H1 (cell line): ENCODE results near the gene ZNF407. TPM values are rescaled to one million over a fixed set of nuclear protein-coding genes. Genes with fewer than 3 reads are reported as not detected.

ENCODE experiments used
- CTCF ChIA-PET: fragments of 300-600 bp; sonication (Branson Sonifier 250); formaldehyde crosslinking; loops from one replicate; lab custom pipeline; 2021; ENCODE audit not compliant: partially characterized antibody; lab: Charles Lee
- POLR2A ChIA-PET: fragments of 300-600 bp; sonication (Branson Sonifier 250); formaldehyde crosslinking; loops from one replicate; lab custom pipeline; 2021; ENCODE audit warnings: inconsistent platforms; ENCODE audit not compliant: partially characterized antibody; lab: Charles Lee
- DNase-seq, 2 experiments: peaks; one replicate each; pipeline versions ENCODE4 v3.0.0 to v3.0.0-alpha.2; 2010 to 2022; ENCODE audit warnings: low spot score in 2 of 2, low read depth in 1 of 2, mixed read lengths in 1 of 2
- FAIRE-seq: peaks from 2 replicates; lab custom pipeline; 2011; peaks lifted over from hg19 to GRCh38; lab: Jason Lieb, UNC
- H2AFZ ChIP-seq: 2 replicates; pipeline ENCODE4 v1.8.1; 2012; ENCODE audit warnings: low read length, inconsistent platforms
- H2AK5ac ChIP-seq: 2 replicates; pipeline ENCODE4 v1.6.1; 2013; ENCODE audit warnings: low read depth, low read length
- H2BK120ac ChIP-seq: replicated peaks from 2 replicates; pipeline ENCODE3; 2013; ENCODE audit warnings: low read depth, low read length, inconsistent platforms
- H2BK12ac ChIP-seq: 2 replicates; pipeline ENCODE4 v1.6.1; 2013; ENCODE audit warnings: low read depth, low read length
- H2BK15ac ChIP-seq: 2 replicates; pipeline ENCODE4 v1.6.1; 2013; ENCODE audit warnings: low read length
- H2BK20ac ChIP-seq: 2 replicates; pipeline ENCODE4 v1.6.1; 2013; ENCODE audit warnings: low read length
- H2BK5ac ChIP-seq: 2 replicates; pipeline ENCODE4 v1.6.1; 2013; ENCODE audit warnings: low read depth, low read length
- H3K14ac ChIP-seq: 2 replicates; pipeline ENCODE4 v1.6.1; 2013; ENCODE audit warnings: inconsistent platforms; ENCODE audit not compliant: insufficient read length
- H3K18ac ChIP-seq: 2 replicates; pipeline ENCODE4 v1.6.1; 2013; ENCODE audit warnings: low read length; ENCODE audit errors: extremely low read depth
- H3K23ac ChIP-seq: 2 replicates; pipeline ENCODE4 v1.6.1; 2013; ENCODE audit warnings: inconsistent platforms; ENCODE audit not compliant: insufficient read length
- H3K23me2 ChIP-seq: 2 replicates; pipeline ENCODE4 v1.6.1; 2013; ENCODE audit warnings: low read depth, low read length
- H3K27ac ChIP-seq: 2 replicates; pipeline ENCODE4 v1.6.1; 2011; ENCODE audit warnings: low read depth, low read length, inconsistent platforms
- H3K27me3 ChIP-seq, 4 experiments: replicated peaks in 1 of 4; 1 replicate in 1 of 4; 2 replicates in 3 of 4; pipeline versions ENCODE4 v1.6.1 to v1.8.1; 2011 to 2013; ENCODE audit warnings: low read length in 3 of 4, mild to moderate bottlenecking in 3 of 4, inconsistent platforms in 2 of 4, mixed read lengths in 2 of 4, moderate library complexity in 1 of 4; ENCODE audit not compliant: control insufficient read depth in 3 of 4, insufficient read depth in 3 of 4; ENCODE audit errors: extremely low read depth in 1 of 4
- H3K36me3 ChIP-seq, 4 experiments: 2 replicates each; pipeline versions ENCODE4 v1.6.1 to v1.8.1; 2011 to 2013; ENCODE audit warnings: mild to moderate bottlenecking in 4 of 4, low read length in 3 of 4, moderate library complexity in 2 of 4, control low read depth in 1 of 4, inconsistent platforms in 1 of 4; ENCODE audit not compliant: insufficient read depth in 4 of 4, control insufficient read depth in 2 of 4
- H3K4ac ChIP-seq: replicated peaks from 2 replicates; pipeline ENCODE3; 2013; ENCODE audit warnings: low read length, low read depth, mixed read lengths, inconsistent platforms; ENCODE audit not compliant: insufficient read length
- H3K4me1 ChIP-seq, 4 experiments: replicated peaks in 1 of 4; 1 replicate in 1 of 4; 2 replicates in 3 of 4; pipeline versions ENCODE4 v1.6.1 to v1.8.1; 2011 to 2013; ENCODE audit warnings: low read length in 3 of 4, inconsistent platforms in 2 of 4, mixed read lengths in 1 of 4; ENCODE audit not compliant: insufficient read depth in 4 of 4, control insufficient read depth in 3 of 4
- H3K4me2 ChIP-seq, 2 experiments: 2 replicates each; pipeline versions ENCODE4 v1.6.1 to v1.8.1; 2011 to 2013; ENCODE audit warnings: low read depth in 2 of 2, low read length in 2 of 2, control low read depth in 1 of 2, inconsistent platforms in 1 of 2, mild to moderate bottlenecking in 1 of 2; ENCODE audit not compliant: insufficient read depth in 1 of 2
- H3K4me3 ChIP-seq, 4 experiments: fragments of 200-600, 300-600 bp in 1 of 4; sonication (generic), shearing (Covaris generic), sonication (Bioruptor Twin) in 1 of 4; 2 replicates each; pipeline versions ENCODE4 v1.5.1 to v1.8.1; 2011 to 2016; ENCODE audit warnings: low read length in 4 of 4, low read depth in 3 of 4, control low read depth in 2 of 4, inconsistent platforms in 2 of 4, mild to moderate bottlenecking in 2 of 4, mixed read lengths in 1 of 4, moderate library complexity in 1 of 4; ENCODE audit not compliant: insufficient read depth in 2 of 4; ENCODE audit errors: extremely low read depth in 1 of 4
- H3K56ac ChIP-seq: replicated peaks from 2 replicates; pipeline ENCODE3; 2013; ENCODE audit warnings: low read depth, mild to moderate bottlenecking, mixed read lengths, low read length, inconsistent platforms; ENCODE audit not compliant: insufficient read length
- H3K79me1 ChIP-seq: 2 replicates; pipeline ENCODE4 v1.6.1; 2013; ENCODE audit warnings: low read depth, low read length, control low read depth
- H3K79me2 ChIP-seq, 2 experiments: 2 replicates each; pipeline versions ENCODE4 v1.6.1 to v1.8.1; 2012 to 2013; ENCODE audit warnings: low read length in 2 of 2, mild to moderate bottlenecking in 2 of 2, inconsistent platforms in 1 of 2; ENCODE audit not compliant: insufficient read depth in 2 of 2, control insufficient read depth in 1 of 2
- H3K9ac ChIP-seq, 4 experiments: replicated peaks in 1 of 4; 1 replicate in 1 of 4; 2 replicates in 3 of 4; pipeline versions ENCODE4 v1.6.1 to v1.8.1; 2011 to 2013; ENCODE audit warnings: low read depth in 3 of 4, low read length in 3 of 4, control low read depth in 2 of 4, mild to moderate bottlenecking in 2 of 4, moderate library complexity in 2 of 4, inconsistent platforms in 1 of 4; ENCODE audit errors: extremely low read depth in 1 of 4
- H3K9me3 ChIP-seq, 2 experiments: 2 replicates each; pipeline versions ENCODE4 v1.6.1 to v1.8.1; 2012 to 2013; ENCODE audit warnings: mild to moderate bottlenecking in 2 of 2, moderate library complexity in 2 of 2, control low read depth in 1 of 2, inconsistent platforms in 1 of 2, low read depth in 1 of 2, low read length in 1 of 2, mixed read lengths in 1 of 2; ENCODE audit not compliant: insufficient read depth in 2 of 2
- H4K20me1 ChIP-seq, 2 experiments: replicated peaks in 1 of 2; 2 replicates each; pipeline versions ENCODE3 to v1.8.1; 2011 to 2013; ENCODE audit warnings: inconsistent platforms in 2 of 2, low read length in 2 of 2, mild to moderate bottlenecking in 1 of 2; ENCODE audit not compliant: insufficient read depth in 2 of 2, control insufficient read depth in 1 of 2
- H4K5ac ChIP-seq: 2 replicates; pipeline ENCODE4 v1.6.1; 2013; ENCODE audit warnings: low read length, low read depth, mixed read lengths, inconsistent platforms; ENCODE audit not compliant: insufficient read length
- H4K8ac ChIP-seq: 2 replicates; pipeline ENCODE4 v1.8.0; 2013; ENCODE audit warnings: mild to moderate bottlenecking, moderate library complexity, low read length, inconsistent platforms; ENCODE audit not compliant: insufficient read depth; ENCODE audit errors: extremely low read depth
- H4K91ac ChIP-seq: replicated peaks from 2 replicates; pipeline ENCODE3; 2013; ENCODE audit warnings: low read length, mixed read lengths, inconsistent platforms; ENCODE audit not compliant: insufficient read length
- CBX8 ChIP-seq: fragments of 300-800, 300-1000 bp; sonication (generic); IDR thresholded peaks from 2 replicates; pipeline ENCODE4 v1.7.1; 2016; ENCODE audit warnings: low read depth, low read length, borderline replicate concordance
- CHD1 ChIP-seq: IDR thresholded peaks from 2 replicates; pipeline ENCODE4 v1.6.1; 2012; ENCODE audit warnings: low read depth, low read length, improper control_type of control experiment
- KDM1A ChIP-seq: fragments of 200-600, 300-600 bp; sonication (generic); IDR thresholded peaks from 2 replicates; pipeline ENCODE4 v1.7.1; 2016; ENCODE audit warnings: mild to moderate bottlenecking, low read length, borderline replicate concordance
- RNF2 ChIP-seq: fragments of 200-900, 300-1000 bp; sonication (generic); IDR thresholded peaks from 2 replicates; pipeline ENCODE4 v1.7.1; 2016; ENCODE audit warnings: borderline replicate concordance, low read depth, mild to moderate bottlenecking, antibody characterized with exemption, low read length; ENCODE audit not compliant: poor library complexity, severe bottlenecking; ENCODE audit errors: missing control alignments
- SAP30 ChIP-seq: fragments of 300-600 bp; sonication (generic); IDR thresholded peaks from 2 replicates; pipeline ENCODE4 v1.7.1; 2012; ENCODE audit warnings: low read length, moderate library complexity, mild to moderate bottlenecking, inconsistent platforms; ENCODE audit not compliant: insufficient read depth, insufficient replicate concordance
- WGBS, 2 experiments: shearing (Covaris generic) in 1 of 2; methylation state at CpG; one replicate each; pipeline versions ENCODE4 v1.1.6 to v1.1.7; 2013 to 2015; ENCODE audit warnings: low lambda C conversion rate in 2 of 2, mixed read lengths in 2 of 2, inconsistent platforms in 1 of 2, low coverage in 1 of 2, missing lambda C conversion rate in 1 of 2; ENCODE audit not compliant: insufficient replicate concordance in 2 of 2, insufficient coverage in 1 of 2, insufficient read length in 1 of 2; ENCODE audit errors: extremely low coverage in 1 of 2, missing lambda C conversion rate in 1 of 2; 5-methylcytosine and 5-hydroxymethylcytosine counted together
- polyA plus RNA-seq, 7 experiments: library from polyadenylated mRNA; depleted of rRNA in 3 of 7; stranded (reverse) in 5 of 7; unstranded in 2 of 7; fragments of >200 nt in 5 of 7; fragments of 200-250 nt in 2 of 7; gene quantifications; 1 replicate in 5 of 7; 2 replicates in 1 of 7; 4 replicates in 1 of 7; pipeline versions ENCODE4 v1.2.1 to v1.2.3, GENCODE V29; 2011 to 2013; ENCODE audit warnings: missing spikeins in 2 of 7, mixed read lengths in 2 of 7
- total RNA-seq: library from RNA; stranded (reverse); fragmentation: NEBNext Ultra II Directional; extraction: Animal tissue kit (Norgen Biotek cat#: 25700); gene quantifications from 2 replicates; pipeline ENCODE4 v1.2.1, GENCODE V29; 2021

The ZNF407 gene
- total and polyA plus RNA-seq, 2 of the 8 experiments (the other 6 are each of a cell fraction or from before 2014, with no cell fraction given), result 1.5 to 6.8 TPM

- Histone ChIP-seq H3K79me2 (no peaks in the 10 kb centered on the region), H4K91ac (no peak overlapping the region), H3K79me1 (no peaks in the 10 kb centered on the region), H3K14ac (no peak overlapping the region), H4K20me1 (no peaks in the 10 kb centered on the region), H3K9ac (no peak overlapping the region), H2BK20ac (no peak overlapping the region), H2AFZ (no peak overlapping the region), H3K23ac (no peak overlapping the region), H3K9me3 (no peaks in the 10 kb centered on the region), H3K4me1 (peaks cover 0 to 4% (median 1%) of the 10 kb centered on the region in 4 experiments; a peak in 1 of 7 replicates), H2AK5ac (no peak overlapping the region), H3K4me3 (no peak overlapping the region), H3K4me2 (no peak overlapping the region), H2BK12ac (no peak overlapping the region), H4K5ac (no peak overlapping the region), H3K18ac (no peak overlapping the region), H3K23me2 (no peaks in the 10 kb centered on the region), H3K4ac (no peak overlapping the region), H2BK5ac (no peak overlapping the region), H3K56ac (no peak overlapping the region), H3K27ac (no peak overlapping the region), H3K27me3 (no peaks in the 10 kb centered on the region), H3K36me3 (no peaks in the 10 kb centered on the region), H2BK15ac (no peak overlapping the region), H2BK120ac (no peak overlapping the region), H4K8ac (no peak overlapping the region)
- FAIRE-seq, result no peak
- TF ChIP-seq RNF2 (no peak), CHD1 (no peak), KDM1A (no peak), SAP30 (no peak), CBX8 (no peak)
- WGBS, 2 experiments, result 100% methylated on average over 1 of the region's 1 CpG; no CpG with 5 or more reads in 1 of the 2 experiments
- ChIA-PET CTCF (no interaction called here), POLR2A (no interaction called here)
- no peak for DNase-seq
These were observed 332.9 kb downstream of the ZNF407 start for GRCh38 chr18:74930616-74931015.
